C4-2B (cell line): Measurements from ENCODE around the gene PDZD2.
"Not testable (repeated sequence)": the region's sequence is repeated elsewhere in the genome, so short reads cannot be mapped to it uniquely, and the experiment has no call there.

Experiments used
- ZFX ChIP-seq: fragments of 450-650 bp; IDR thresholded peaks from 2 replicates; pipeline ENCODE4 v1.6.1; 2017
- TF ChIP-seq, protein P1 (sequence below): fragments of 450-650 bp; conservative IDR thresholded peaks from 2 replicates; pipeline ENCODE4 v1.5.1; 2017; ENCODE audit warnings: mild to moderate bottlenecking

DNA sequence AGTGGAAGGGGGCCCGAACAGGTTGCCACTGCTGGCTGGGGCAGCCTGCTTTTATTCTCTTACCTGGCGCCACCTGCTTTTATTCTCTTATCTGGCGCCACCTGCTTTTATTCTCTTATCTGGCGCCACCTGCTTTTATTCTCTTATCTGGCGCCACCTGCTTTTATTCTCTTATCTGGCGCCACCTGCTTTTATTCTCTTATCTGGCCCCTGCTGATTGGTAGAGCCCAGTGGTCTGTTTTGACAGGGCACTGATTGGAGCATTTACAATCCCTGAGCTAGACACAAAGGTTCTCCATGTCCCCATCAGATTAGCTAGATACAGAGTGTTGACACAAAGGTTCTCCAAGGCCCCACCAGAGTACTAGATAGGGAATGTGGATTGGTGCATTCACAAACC, 52.5 kb downstream of the PDZD2 start:
- TF ChIP-seq, protein P1, sequence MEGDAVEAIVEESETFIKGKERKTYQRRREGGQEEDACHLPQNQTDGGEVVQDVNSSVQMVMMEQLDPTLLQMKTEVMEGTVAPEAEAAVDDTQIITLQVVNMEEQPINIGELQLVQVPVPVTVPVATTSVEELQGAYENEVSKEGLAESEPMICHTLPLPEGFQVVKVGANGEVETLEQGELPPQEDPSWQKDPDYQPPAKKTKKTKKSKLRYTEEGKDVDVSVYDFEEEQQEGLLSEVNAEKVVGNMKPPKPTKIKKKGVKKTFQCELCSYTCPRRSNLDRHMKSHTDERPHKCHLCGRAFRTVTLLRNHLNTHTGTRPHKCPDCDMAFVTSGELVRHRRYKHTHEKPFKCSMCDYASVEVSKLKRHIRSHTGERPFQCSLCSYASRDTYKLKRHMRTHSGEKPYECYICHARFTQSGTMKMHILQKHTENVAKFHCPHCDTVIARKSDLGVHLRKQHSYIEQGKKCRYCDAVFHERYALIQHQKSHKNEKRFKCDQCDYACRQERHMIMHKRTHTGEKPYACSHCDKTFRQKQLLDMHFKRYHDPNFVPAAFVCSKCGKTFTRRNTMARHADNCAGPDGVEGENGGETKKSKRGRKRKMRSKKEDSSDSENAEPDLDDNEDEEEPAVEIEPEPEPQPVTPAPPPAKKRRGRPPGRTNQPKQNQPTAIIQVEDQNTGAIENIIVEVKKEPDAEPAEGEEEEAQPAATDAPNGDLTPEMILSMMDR, result not testable (repeated sequence)
- not testable (repeated sequence) for TF ChIP-seq ZFX
